GM12875 (cell line): ENCODE data around the gene ZFAND5.

Experiments
- H3K4me3 ChIP-seq: one replicate; pipeline ENCODE4 v1.5.1; 2011; ENCODE audit warnings: low read depth, low read length, control low read depth
- CTCF ChIP-seq: IDR thresholded peaks from 2 replicates; pipeline ENCODE4 v1.5.1; 2011; ENCODE audit warnings: low read depth, mild to moderate bottlenecking, control low read depth, inconsistent platforms, low read length, moderate library complexity, borderline replicate concordance; ENCODE audit not compliant: insufficient read depth

Gene ZFAND5

GRCh38 chr9:72322678-72323077, 42.3 kb downstream of the ZFAND5 start:
- H3K4me3 ChIP-seq, result no peak overlapping the region
- TF ChIP-seq CTCF, result no peak

GRCh38 chr9:72322259-72322658, 42.7 kb downstream of the ZFAND5 start:
- H3K4me3 ChIP-seq, result no peak overlapping the region
- no peak for TF ChIP-seq CTCF

- no peak overlapping the region for H3K4me3 ChIP-seq
- no peak for TF ChIP-seq CTCF
These were observed 49.3 kb downstream of the ZFAND5 start for GRCh38 chr9:72315510-72316311.

GRCh38 chr9:72315089-72315509, 49.9 kb downstream of the ZFAND5 start:
- no peak overlapping the region for H3K4me3 ChIP-seq
- no peak for TF ChIP-seq CTCF

- TF ChIP-seq CTCF, result no peak
- H3K4me3 ChIP-seq, result no peak overlapping the region
These were observed 51.5 kb downstream of the ZFAND5 start for GRCh38 chr9:72313507-72313906.

GRCh38 chr9:72312386-72312987, 52.5 kb downstream of the ZFAND5 start:
- H3K4me3 ChIP-seq, result no peak overlapping the region
- no peak for TF ChIP-seq CTCF

GRCh38 chr9:72309364-72310133, 55.5 kb downstream of the ZFAND5 start:
- TF ChIP-seq CTCF, result no peak
- H3K4me3 ChIP-seq, result no peak overlapping the region
